Measurements from ENCODE around the gene GPR78.

DNA sequence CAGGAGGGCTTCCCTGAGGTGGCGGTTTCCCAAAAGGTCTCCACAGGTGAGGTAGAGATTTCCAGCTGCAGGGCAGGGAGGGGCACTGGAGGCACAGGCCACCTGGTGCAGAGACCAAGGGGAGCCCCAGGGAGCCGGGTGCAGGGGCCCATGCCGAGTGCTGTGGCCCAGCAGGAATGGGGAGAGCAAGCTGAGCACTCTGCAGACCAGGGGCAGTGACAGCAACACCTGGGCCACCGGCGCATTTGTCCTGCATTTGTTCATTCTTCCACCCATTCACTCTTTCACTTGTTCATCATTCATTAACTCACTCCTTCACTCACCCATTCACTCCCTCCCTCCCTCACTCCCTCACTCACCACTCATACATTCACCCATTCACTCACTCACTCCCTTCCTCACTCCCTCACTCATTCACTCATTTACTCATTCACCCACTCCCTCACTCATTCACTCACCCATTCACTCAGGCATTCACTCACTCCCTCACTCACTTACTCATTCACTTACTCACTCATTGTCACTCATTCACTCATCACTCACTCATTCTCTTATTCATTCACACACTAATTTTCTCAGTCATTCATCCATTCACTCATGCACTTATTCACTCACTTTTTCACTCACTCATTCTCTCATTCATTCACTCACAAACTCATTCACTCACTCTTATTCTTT, 28.7 kb downstream of the GPR78 start:
- TF ChIP-seq TAF1 (IDR thresholded peaks at IDR 0.05; ENCODE audit: borderline replicate concordance, insufficient read depth, low read length) (peak; percentile 22; the same call in 1 of the 2 replicates), POLR2AphosphoS5 (IDR thresholded peaks at IDR 0.05; ENCODE audit: low read depth, low read length) (peak; percentile 61), SIN3A (IDR thresholded peaks at IDR 0.05; ENCODE audit: borderline replicate concordance, insufficient read depth, low read length) (no peak), FOXP2 (optimal IDR thresholded peaks at IDR 0.05; ENCODE audit: borderline replicate concordance, extremely low read depth, extremely low read length, insufficient read depth) (no peak)
- TF ChIP-seq, protein P1, sequence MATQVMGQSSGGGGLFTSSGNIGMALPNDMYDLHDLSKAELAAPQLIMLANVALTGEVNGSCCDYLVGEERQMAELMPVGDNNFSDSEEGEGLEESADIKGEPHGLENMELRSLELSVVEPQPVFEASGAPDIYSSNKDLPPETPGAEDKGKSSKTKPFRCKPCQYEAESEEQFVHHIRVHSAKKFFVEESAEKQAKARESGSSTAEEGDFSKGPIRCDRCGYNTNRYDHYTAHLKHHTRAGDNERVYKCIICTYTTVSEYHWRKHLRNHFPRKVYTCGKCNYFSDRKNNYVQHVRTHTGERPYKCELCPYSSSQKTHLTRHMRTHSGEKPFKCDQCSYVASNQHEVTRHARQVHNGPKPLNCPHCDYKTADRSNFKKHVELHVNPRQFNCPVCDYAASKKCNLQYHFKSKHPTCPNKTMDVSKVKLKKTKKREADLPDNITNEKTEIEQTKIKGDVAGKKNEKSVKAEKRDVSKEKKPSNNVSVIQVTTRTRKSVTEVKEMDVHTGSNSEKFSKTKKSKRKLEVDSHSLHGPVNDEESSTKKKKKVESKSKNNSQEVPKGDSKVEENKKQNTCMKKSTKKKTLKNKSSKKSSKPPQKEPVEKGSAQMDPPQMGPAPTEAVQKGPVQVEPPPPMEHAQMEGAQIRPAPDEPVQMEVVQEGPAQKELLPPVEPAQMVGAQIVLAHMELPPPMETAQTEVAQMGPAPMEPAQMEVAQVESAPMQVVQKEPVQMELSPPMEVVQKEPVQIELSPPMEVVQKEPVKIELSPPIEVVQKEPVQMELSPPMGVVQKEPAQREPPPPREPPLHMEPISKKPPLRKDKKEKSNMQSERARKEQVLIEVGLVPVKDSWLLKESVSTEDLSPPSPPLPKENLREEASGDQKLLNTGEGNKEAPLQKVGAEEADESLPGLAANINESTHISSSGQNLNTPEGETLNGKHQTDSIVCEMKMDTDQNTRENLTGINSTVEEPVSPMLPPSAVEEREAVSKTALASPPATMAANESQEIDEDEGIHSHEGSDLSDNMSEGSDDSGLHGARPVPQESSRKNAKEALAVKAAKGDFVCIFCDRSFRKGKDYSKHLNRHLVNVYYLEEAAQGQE (IDR thresholded peaks at IDR 0.05; ENCODE audit: insufficient read depth in 1 of 2, low read depth in 2 of 2, low read length in 2 of 2) = no peak

Measured in PFSK-1 (cell line).